GM20000 (cell line): Measurements from ENCODE around the gene PRKRA.

Source experiments
- DNase-seq: peaks from one replicate; pipeline ENCODE4 v3.0.0; 2012; ENCODE audit warnings: low spot score
- CTCF ChIP-seq: IDR thresholded peaks from 2 replicates; pipeline ENCODE4 v1.5.1; 2012; ENCODE audit warnings: mild to moderate bottlenecking, control low read depth; ENCODE audit errors: extremely low read depth, missing control alignments

PRKRA gene

GRCh38 chr2:178452870-178453269, 1.9 kb upstream of the PRKRA start:
- no peak for TF ChIP-seq CTCF
- DNase-seq = no peak

GRCh38 chr2:178452334-178452733, 1.4 kb upstream of the PRKRA start:
- DNase-seq = no peak
- no peak for TF ChIP-seq CTCF

- TF ChIP-seq CTCF = no peak
- DNase-seq = peak; percentile 75
These were observed 526 bp downstream of the PRKRA start for GRCh38 chr2:178450524-178450773.

- no peak for DNase-seq
- no peak for TF ChIP-seq CTCF
These were observed 1.1 kb downstream of the PRKRA start for GRCh38 chr2:178449700-178450523.

- TF ChIP-seq CTCF = no peak
- DNase-seq = peak; percentile 54
These were observed 1.9 kb downstream of the PRKRA start for GRCh38 chr2:178448968-178449661.

- TF ChIP-seq CTCF = no peak
- DNase-seq = no peak
These were observed 9.5 kb downstream of the PRKRA start for GRCh38 chr2:178441426-178441825.

- DNase-seq = no peak
- no peak for TF ChIP-seq CTCF
These were observed 14.3 kb downstream of the PRKRA start for GRCh38 chr2:178436662-178437061.
